GM21360 (cell line): ENCODE data around the gene HTR6.

Experiments
- ATAC-seq: cut with Tn5 transposase; IDR thresholded peaks from one replicate; pipeline ENCODE4 v1.9.1; 2021; ENCODE audit warnings: mild to moderate bottlenecking, moderate library complexity; ENCODE audit not compliant: unreplicated experiment

Gene HTR6

GRCh38 chr1:19656134-19656779, 8.4 kb upstream of the HTR6 start:
- ATAC-seq = no peak

GRCh38 chr1:19656780-19657466, 7.8 kb upstream of the HTR6 start:
- ATAC-seq = no peak

DNA sequence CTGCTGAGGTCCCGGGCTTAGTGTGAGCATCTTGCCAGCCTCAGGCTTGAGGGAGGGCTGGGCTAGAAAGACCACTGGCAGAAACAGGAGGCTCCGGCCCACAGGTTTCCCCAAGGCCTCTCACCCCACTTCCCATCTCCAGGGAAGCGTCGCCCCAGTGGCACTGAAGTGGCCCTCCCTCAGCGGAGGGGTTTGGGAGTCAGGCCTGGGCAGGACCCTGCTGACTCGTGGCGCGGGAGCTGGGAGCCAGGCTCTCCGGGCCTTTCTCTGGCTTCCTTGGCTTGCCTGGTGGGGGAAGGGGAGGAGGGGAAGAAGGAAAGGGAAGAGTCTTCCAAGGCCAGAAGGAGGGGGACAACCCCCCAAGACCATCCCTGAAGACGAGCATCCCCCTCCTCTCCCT, 7.2 kb upstream of the HTR6 start:
- ATAC-seq = no peak

DNA sequence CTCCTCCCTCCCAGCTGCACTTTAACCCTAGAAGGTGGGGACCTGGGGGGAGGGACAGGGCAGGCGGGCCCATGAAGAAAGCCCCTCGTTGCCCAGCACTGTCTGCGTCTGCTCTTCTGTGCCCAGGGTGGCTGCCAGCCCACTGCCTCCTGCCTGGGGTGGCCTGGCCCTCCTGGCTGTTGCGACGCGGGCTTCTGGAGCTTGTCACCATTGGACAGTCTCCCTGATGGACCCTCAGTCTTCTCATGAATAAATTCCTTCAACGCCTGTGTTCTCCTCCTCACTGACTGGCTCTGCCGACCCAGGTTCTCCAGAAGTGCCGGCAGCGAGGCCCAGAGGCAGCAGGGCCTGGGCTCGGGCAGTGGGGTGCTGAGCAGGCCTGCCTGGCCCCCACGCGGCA, 6.5 kb upstream of the HTR6 start:
- no peak for ATAC-seq

- ATAC-seq = no peak
Observed at GRCh38 chr1:19661721-19662228, 2.9 kb upstream of the HTR6 start.

GRCh38 chr1:19662313-19662712, 2.4 kb upstream of the HTR6 start:
- no peak for ATAC-seq

GRCh38 chr1:19665186-19665495, 466 bp downstream of the HTR6 start:
- ATAC-seq = no peak

DNA sequence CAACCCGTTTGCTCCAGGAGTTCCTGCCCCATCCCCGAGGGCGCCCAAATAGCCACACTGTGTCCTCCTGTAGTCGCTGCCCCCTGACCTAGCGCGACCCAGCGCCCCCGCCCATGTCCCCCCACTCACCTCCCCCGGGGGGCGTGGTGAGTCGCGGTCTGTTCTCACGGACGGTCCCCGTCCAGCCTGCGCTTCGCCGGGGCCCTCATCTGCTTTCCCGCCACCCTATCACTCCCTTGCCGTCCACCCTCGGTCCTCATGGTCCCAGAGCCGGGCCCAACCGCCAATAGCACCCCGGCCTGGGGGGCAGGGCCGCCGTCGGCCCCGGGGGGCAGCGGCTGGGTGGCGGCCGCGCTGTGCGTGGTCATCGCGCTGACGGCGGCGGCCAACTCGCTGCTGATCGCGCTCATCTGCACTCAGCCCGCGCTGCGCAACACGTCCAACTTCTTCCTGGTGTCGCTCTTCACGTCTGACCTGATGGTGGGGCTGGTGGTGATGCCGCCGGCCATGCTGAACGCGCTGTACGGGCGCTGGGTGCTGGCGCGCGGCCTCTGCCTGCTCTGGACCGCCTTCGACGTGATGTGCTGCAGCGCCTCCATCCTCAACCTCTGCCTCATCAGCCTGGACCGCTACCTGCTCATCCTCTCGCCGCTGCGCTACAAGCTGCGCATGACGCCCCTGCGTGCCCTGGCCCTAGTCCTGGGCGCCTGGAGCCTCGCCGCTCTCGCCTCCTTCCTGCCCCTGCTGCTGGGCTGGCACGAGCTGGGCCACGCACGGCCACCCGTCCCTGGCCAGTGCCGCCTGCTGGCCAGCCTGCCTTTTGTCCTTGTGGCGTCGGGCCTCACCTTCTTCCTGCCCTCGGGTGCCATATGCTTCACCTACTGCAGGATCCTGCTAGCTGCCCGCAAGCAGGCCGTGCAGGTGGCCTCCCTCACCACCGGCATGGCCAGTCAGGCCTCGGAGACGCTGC, 1.1 kb downstream of the HTR6 start:
- no peak for ATAC-seq

GRCh38 chr1:19668888-19669287, 4.2 kb downstream of the HTR6 start:
- ATAC-seq = no peak

- no peak for ATAC-seq
Observed at GRCh38 chr1:19670787-19671186, 6.1 kb downstream of the HTR6 start.

DNA sequence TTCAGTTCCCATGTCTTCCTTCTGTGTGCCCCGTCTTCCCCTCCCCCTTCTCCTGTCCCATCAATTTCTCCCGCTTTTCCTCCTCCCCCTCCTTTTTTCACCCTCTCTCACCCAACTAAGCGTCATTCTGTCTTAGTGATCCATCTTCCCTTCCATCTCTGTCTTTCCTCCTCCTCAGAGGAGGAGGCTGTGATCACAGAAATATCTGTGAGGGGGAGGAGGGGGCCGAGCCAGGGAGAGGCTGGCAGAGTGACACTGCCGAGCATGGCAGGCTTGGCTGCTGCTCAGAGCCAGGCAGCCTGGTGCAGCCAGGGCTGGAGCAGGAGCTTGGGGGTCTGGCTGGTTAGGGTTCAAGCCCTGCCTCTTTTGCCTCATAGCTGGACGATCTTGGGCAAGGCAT, 7.6 kb downstream of the HTR6 start:
- no peak for ATAC-seq

DNA sequence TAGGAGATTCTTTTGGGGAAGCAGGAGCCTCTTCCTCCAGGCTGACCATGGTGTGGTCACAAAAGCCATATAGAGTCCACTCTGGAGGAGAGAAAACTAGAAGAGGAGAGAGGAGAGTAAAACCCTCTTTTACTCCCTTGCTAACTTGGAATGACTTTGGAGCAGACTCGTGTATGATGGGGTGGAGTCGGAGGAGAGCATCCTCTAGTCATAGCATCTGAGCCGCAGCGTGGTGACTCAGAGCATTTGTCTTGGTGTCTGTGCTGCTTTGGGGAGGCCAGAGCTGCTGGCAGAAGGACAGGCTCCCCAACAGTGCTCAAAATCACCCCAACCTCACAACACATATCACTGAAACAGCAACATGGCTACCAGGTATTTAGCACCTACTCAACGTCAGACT, 11.1 kb downstream of the HTR6 start:
- no peak for ATAC-seq

DNA sequence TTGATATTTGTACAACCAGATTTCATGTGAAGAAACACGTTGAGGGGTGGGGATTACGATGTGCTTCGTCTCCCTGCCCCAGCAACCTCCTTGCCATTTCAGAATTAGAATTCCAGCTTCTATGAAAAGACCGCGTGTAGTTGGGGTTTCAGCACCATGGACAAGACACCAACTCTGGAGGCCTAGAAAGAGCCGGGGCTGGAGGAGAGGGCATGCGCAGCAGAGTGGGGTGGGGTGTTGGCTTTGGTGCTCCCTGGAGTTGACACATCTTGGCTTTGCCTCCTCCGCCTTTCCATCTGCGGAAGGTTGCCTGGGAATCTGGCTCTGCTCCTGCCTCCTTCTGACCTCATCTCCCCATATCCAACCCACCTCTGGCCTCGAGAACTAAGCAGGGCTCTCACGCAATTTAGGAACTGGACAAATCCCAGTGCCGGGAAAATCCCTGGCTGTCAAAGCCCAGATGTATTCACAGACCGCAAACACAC, 11.8 kb downstream of the HTR6 start:
- no peak for ATAC-seq

DNA sequence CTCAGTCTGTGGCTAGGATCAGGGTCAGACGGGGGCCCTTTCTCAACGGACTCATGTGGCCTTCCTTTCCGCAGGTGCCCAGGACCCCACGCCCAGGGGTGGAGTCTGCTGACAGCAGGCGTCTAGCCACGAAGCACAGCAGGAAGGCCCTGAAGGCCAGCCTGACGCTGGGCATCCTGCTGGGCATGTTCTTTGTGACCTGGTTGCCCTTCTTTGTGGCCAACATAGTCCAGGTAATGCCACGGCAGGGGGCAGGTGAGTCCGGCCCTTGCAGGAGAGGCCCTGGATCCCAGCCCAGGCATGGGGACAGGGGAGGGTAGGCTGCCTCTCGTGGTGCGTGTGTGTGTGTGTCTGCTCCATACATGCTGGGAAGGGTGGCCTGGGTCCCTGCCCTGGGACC, 13.8 kb downstream of the HTR6 start:
- no peak for ATAC-seq

- no peak for ATAC-seq
Observed at GRCh38 chr1:19678931-19679453, 14.3 kb downstream of the HTR6 start.

- ATAC-seq = no peak
Observed at GRCh38 chr1:19679691-19680090, 15.0 kb downstream of the HTR6 start.

- no peak for ATAC-seq
Observed at GRCh38 chr1:19680644-19681043, 16.0 kb downstream of the HTR6 start.

DNA sequence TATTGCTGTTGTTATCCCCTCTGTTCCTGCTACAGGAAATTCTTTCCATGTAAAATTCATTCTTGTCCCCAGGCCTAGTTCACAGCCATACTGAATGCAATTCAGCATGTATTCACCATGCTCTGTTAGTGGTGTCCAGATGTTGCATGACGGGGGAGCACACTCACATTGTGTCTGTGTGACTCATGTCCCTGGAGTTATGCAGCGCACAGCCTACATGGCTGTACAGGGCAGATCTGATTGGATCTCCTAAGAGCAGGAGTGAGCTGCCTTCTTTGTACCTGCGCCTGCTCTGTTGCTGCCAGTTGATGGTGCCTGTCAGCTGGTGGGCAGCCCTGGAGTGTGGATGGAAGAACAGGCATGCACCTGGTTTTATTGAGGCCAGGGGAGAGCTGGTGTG, 17.6 kb downstream of the HTR6 start:
- no peak for ATAC-seq

GRCh38 chr1:19682901-19683300, 18.2 kb downstream of the HTR6 start:
- ATAC-seq = no peak

- no peak for ATAC-seq
Observed at GRCh38 chr1:19683351-19683750, 18.7 kb downstream of the HTR6 start.

DNA sequence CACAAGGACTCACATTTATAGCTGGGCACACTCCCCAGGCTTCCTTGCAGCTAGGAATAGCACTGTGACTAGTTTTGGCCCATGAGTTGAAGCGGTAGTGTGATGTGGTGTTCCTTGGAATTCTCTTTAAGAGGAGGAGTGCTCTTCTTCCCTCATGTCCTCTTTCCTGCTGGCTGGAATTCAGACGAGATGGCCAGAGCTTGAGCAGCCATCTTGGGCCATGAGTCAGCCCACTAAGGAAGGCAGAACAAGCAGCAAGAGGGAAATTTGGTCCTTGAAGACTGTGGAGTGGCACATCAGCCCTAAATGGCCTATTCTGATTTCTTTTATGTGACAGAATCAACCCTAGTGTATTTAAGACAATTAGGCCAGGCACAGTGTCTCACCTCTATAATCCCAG, 20.0 kb downstream of the HTR6 start:
- no peak for ATAC-seq
